HepG2 (cell line): ENCODE data around the gene SCAMP3. TPM values are rescaled to one million over a fixed set of nuclear protein-coding genes. Genes with fewer than 3 reads are reported as not detected.

ENCODE experiments used
- BATF2 ChIP-seq: sonication (generic); formaldehyde crosslinking; IDR thresholded peaks from 2 replicates; pipeline ENCODE4 v1.8.0; 2022; ENCODE audit warnings: mild to moderate bottlenecking, missing genetic modification reagents, moderate library complexity
- CENPBD1 ChIP-seq: sonication (generic); formaldehyde crosslinking; IDR thresholded peaks from 2 replicates; pipeline ENCODE4 v1.8.0; 2022; ENCODE audit warnings: missing genetic modification reagents, low read depth, mild to moderate bottlenecking, borderline replicate concordance
- CHD4 ChIP-seq: fragments of 200-600 bp; sonication (generic); IDR thresholded peaks from 2 replicates; pipeline ENCODE4 v1.7.0; 2017; ENCODE audit warnings: mild to moderate bottlenecking, low read length, borderline replicate concordance
- FOSL1 ChIP-seq: sonication (generic); formaldehyde crosslinking; IDR thresholded peaks from 2 replicates; pipeline ENCODE4 v1.9.0; 2021; ENCODE audit warnings: missing genetic modification reagents, borderline replicate concordance
- GATAD2A ChIP-seq: IDR thresholded peaks from 2 replicates; pipeline ENCODE4 v1.6.1; 2016
- HDAC1 ChIP-seq: sonication (generic); formaldehyde crosslinking; IDR thresholded peaks from 2 replicates; pipeline ENCODE4 v1.5.1; 2020; ENCODE audit warnings: mild to moderate bottlenecking, missing genetic modification reagents
- KAT2B ChIP-seq: fragments of 150-350 bp; IDR thresholded peaks from 2 replicates; pipeline ENCODE4 v1.6.1; 2014; ENCODE audit warnings: low read depth, low read length, borderline replicate concordance
- MAF1 ChIP-seq: sonication (generic); formaldehyde crosslinking; IDR thresholded peaks from 2 replicates; pipeline ENCODE4 v1.5.0; 2020; ENCODE audit warnings: missing genetic modification reagents, borderline replicate concordance
- NR2F1 ChIP-seq, 2 experiments: fragments of 450-650 bp in 1 of 2; formaldehyde crosslinking in 1 of 2; IDR thresholded peaks; 2 replicates each; pipeline versions ENCODE4 v1.5.0 to v1.6.1; 2016 to 2020; ENCODE audit warnings: mild to moderate bottlenecking in 1 of 2, missing compliant biosample characterization in 1 of 2, missing genetic modification reagents in 1 of 2, moderate library complexity in 1 of 2
- PAX8 ChIP-seq: sonication (generic); formaldehyde crosslinking; IDR thresholded peaks from 2 replicates; pipeline ENCODE4 v1.8.0; 2022; ENCODE audit warnings: mild to moderate bottlenecking, missing genetic modification reagents, borderline replicate concordance
- PHF5A ChIP-seq: IDR thresholded peaks from one replicate; pipeline ENCODE4 v1.6.1; 2018; ENCODE audit warnings: low read depth, missing genetic modification reagents; ENCODE audit not compliant: unreplicated experiment
- SALL1 ChIP-seq: sonication (generic); formaldehyde crosslinking; IDR thresholded peaks from 2 replicates; pipeline ENCODE4 v1.8.0; 2022; ENCODE audit warnings: mild to moderate bottlenecking, missing genetic modification reagents
- SMAD9 ChIP-seq: sonication (generic); formaldehyde crosslinking; IDR thresholded peaks from 2 replicates; pipeline ENCODE4 v1.5.1; 2020; ENCODE audit warnings: mild to moderate bottlenecking, missing genetic modification reagents
- UBTF ChIP-seq: sonication (generic); formaldehyde crosslinking; IDR thresholded peaks from 2 replicates; pipeline ENCODE4 v1.4.0; 2020; ENCODE audit warnings: mild to moderate bottlenecking, missing genetic modification reagents
- ZBTB20 ChIP-seq: sonication (generic); formaldehyde crosslinking; IDR thresholded peaks from 2 replicates; pipeline ENCODE4 v1.8.1; 2023; ENCODE audit warnings: missing genetic modification reagents, low read depth, mild to moderate bottlenecking, borderline replicate concordance
- ZBTB8A ChIP-seq: sonication (generic); formaldehyde crosslinking; IDR thresholded peaks from 2 replicates; pipeline ENCODE4 v1.4.0; 2020; ENCODE audit warnings: mild to moderate bottlenecking, low read depth, missing genetic modification reagents, borderline replicate concordance
- ZFX ChIP-seq: sonication (generic); formaldehyde crosslinking; IDR thresholded peaks from 2 replicates; pipeline ENCODE4 v1.4.0; 2020; ENCODE audit warnings: mild to moderate bottlenecking, low read depth, missing genetic modification reagents, moderate library complexity
- ZMYM3 ChIP-seq: sonication (generic); formaldehyde crosslinking; IDR thresholded peaks from 2 replicates; pipeline ENCODE4 v1.5.1; 2020; ENCODE audit warnings: mild to moderate bottlenecking, missing genetic modification reagents
- ZNF557 ChIP-seq: sonication (generic); formaldehyde crosslinking; IDR thresholded peaks from 2 replicates; pipeline ENCODE4 v1.4.0; 2020; ENCODE audit warnings: missing genetic modification reagents
- ZNF652 ChIP-seq: IDR thresholded peaks from 2 replicates; pipeline ENCODE4 v1.6.1; 2016; ENCODE audit warnings: low read depth, borderline replicate concordance
- ZSCAN20 ChIP-seq: sonication (generic); formaldehyde crosslinking; IDR thresholded peaks from 2 replicates; pipeline ENCODE4 v1.4.0; 2020; ENCODE audit warnings: missing genetic modification reagents, mild to moderate bottlenecking, borderline replicate concordance
- polyA plus RNA-seq, 8 experiments: library from polyadenylated mRNA; depleted of rRNA in 3 of 8; stranded (reverse) in 7 of 8; unstranded in 1 of 8; fragments of >200 nt; fragmentation: Illumina TruSeq in 4 of 8; extraction: Trizol in 4 of 8; gene quantifications; 2 replicates each; pipeline versions ENCODE4 v1.2.1 to v1.2.3, GENCODE V29; 2011 to 2016; ENCODE audit warnings: low read depth in 4 of 8, missing spikeins in 1 of 8, mixed read lengths in 1 of 8; ENCODE audit not compliant: insufficient read depth in 1 of 8
- total RNA-seq, 5 experiments: library from RNA; depleted of rRNA; stranded (reverse); fragments of >200 nt; fragmentation: Illumina TruSeq; extraction: Trizol; gene quantifications; 2 replicates each; pipeline ENCODE4 v1.2.3, GENCODE V29; 2016; ENCODE audit warnings: low read depth in 1 of 5
- TF ChIP-seq, protein P1 (sequence below), 2 experiments: fragments of 450-650 bp in 1 of 2; sonication (generic) in 1 of 2; formaldehyde crosslinking; IDR thresholded peaks; 2 replicates each; pipeline versions ENCODE4 v1.5.0 to v1.8.0; 2020 to 2022; ENCODE audit warnings: mild to moderate bottlenecking in 1 of 2, missing genetic modification reagents in 1 of 2

SCAMP3 gene
- total and polyA plus RNA-seq, 2 of the 13 experiments (the other 11 are each of a cell fraction or from before 2014, with no cell fraction given) = 46.8 to 83.3 TPM

GRCh38 chr1:155261852-155262673 is at the start of gene SCAMP3 (continued):
- peak; percentile 79 for TF ChIP-seq UBTF (CRISPR knock-in tag)
- no peak for TF ChIP-seq KAT2B
- no peak for TF ChIP-seq NR2F1 (CRISPR knock-in tag; IDR thresholded peaks at IDR 0.05)
- TF ChIP-seq BATF2 (CRISPR knock-in tag) = peak; percentile 58; the same call in 1 of the 2 replicates
- peak; percentile 89 for TF ChIP-seq SALL1 (CRISPR knock-in tag)
- TF ChIP-seq, protein P1, sequence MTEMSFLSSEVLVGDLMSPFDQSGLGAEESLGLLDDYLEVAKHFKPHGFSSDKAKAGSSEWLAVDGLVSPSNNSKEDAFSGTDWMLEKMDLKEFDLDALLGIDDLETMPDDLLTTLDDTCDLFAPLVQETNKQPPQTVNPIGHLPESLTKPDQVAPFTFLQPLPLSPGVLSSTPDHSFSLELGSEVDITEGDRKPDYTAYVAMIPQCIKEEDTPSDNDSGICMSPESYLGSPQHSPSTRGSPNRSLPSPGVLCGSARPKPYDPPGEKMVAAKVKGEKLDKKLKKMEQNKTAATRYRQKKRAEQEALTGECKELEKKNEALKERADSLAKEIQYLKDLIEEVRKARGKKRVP (CRISPR knock-in tag; IDR thresholded peaks at IDR 0.05) = peak in 1 of 2 experiments; percentile 68; a peak in 2 of 4 replicates
- no peak for TF ChIP-seq SMAD9
- peak; percentile 93 for TF ChIP-seq HDAC1 (CRISPR knock-in tag)
- TF ChIP-seq ZMYM3 (CRISPR knock-in tag) = no peak
- no peak for TF ChIP-seq CHD4
- TF ChIP-seq ZNF557 (CRISPR knock-in tag) = 0 out of 2 replicates have a peak, but pooled peaks have one; percentile 13
- TF ChIP-seq PAX8 = peak; percentile 72; the same call in 1 of the 2 replicates
- TF ChIP-seq ZBTB20 (CRISPR knock-in tag) = peak; percentile 67; the same call in 1 of the 2 replicates
- no peak for TF ChIP-seq CENPBD1 (CRISPR knock-in tag)
- 0 out of 2 replicates have a peak, but pooled peaks have one; percentile 31 for TF ChIP-seq MAF1 (CRISPR knock-in tag)
- no peak for TF ChIP-seq FOSL1
- TF ChIP-seq GATAD2A (CRISPR knock-in tag) = peak; percentile 62
- TF ChIP-seq ZBTB8A (CRISPR knock-in tag) = peak; percentile 34; the same call in 1 of the 2 replicates
- no peak; the same call in 1 of the 2 replicates for TF ChIP-seq ZNF652 (CRISPR knock-in tag)
- TF ChIP-seq ZSCAN20 (CRISPR knock-in tag) = no peak
- peak; percentile 90 for TF ChIP-seq PHF5A (CRISPR knock-in tag)
- TF ChIP-seq ZFX (CRISPR knock-in tag) = peak; percentile 96
